Muscle of back (tissue), 11 donors: ENCODE measurements around the gene IL17F. TPM values are rescaled to one million over a fixed set of nuclear protein-coding genes. Genes with fewer than 3 reads are reported as not detected.

ENCODE experiments used
- DNase-seq, 3 donors: peaks; one replicate each; pipeline versions ENCODE4 v3.0.0 to v3.0.0-alpha.2; 2013
- polyA plus RNA-seq, 10 donors: library from polyadenylated mRNA; unstranded; fragments of 120-200 nt; gene quantifications; one replicate each; pipeline ENCODE4 v1.2.1, GENCODE V29; 2013; ENCODE audit not compliant: insufficient read length in 10 of 10

The IL17F gene
- polyA plus RNA-seq, 10 donors = not detected

DNA sequence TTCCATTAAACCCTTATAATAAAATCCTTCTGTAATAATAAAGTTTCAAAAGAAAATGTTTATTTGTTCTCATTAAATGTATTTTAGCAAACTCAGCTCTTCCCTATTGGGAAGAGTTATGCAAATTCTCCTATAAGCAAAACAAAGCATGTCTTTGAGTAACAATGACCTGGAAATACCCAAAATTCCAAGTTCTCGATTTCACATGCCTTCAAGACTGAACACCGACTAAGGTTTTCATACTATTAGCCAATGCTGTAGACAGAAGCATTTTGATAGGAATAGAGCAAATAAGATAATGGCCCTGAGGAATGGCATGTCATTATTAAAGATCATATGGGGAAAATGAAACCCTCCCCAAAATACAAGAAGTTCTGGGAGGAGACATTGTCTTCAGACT, 54.3 kb downstream of the IL17F start:
- no peak for DNase-seq

DNA sequence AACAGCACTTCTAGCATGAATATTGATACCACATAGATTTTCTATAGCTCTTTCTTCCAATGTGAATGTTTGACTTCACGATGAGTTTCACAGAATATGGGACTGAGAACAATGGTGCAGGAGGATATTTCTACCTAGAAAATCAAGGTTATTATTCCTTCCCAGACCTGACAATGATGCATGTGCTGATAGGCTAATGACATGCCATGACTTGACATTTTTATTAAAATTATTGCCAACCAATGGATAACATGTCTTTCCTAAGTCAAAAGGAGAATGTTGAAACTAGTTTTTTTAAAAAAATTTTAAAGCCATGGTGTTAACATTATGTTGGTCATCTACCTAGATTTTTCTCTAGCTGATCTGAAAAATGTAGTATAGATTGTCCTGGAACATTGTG, 57.2 kb downstream of the IL17F start:
- no peak for DNase-seq

Other genes starting within 250 kb of the IL17F start
- 1 to 10 TPM; 2.1 to 6.8 (median 4.2) TPM for gene PKHD1, start 156.9 kb downstream of the IL17F start, polyA plus RNA-seq
- gene IL17A, start 58.1 kb downstream of the IL17F start, polyA plus RNA-seq = not detected
- 10 to 100 TPM; 38.0 to 67.0 (median 44.9) TPM for gene MCM3, start 40.2 kb upstream of the IL17F start, polyA plus RNA-seq
- gene PAQR8, start 117.7 kb upstream of the IL17F start, polyA plus RNA-seq = 10 to 100 TPM in 1 of 10 donors, 1 to 10 TPM in 9; 5.2 to 10.2 (median 6.4) TPM
- gene EFHC1, start 175.8 kb upstream of the IL17F start, polyA plus RNA-seq = 10 to 100 TPM; 14.1 to 36.4 (median 21.2) TPM